ENCODE measurements around the gene RPL35.

Gene RPL35

GRCh38 chr9:124861342-124862229 is at the start of gene RPL35, which contains the start of gene ARPC5L:
TSS of gene RPL35 (minus strand) at chr9:124861957. CDS start at chr9:124861912, 45 bp downstream.
TSS of gene ARPC5L (plus strand) at chr9:124862130. CDS start at chr9:124869291, 7,161 bp downstream.
- peak within 1 kb of the TSS; percentile 80 for H3K4me3 ChIP-seq (ENCODE audit: low read depth, low read length)
- ChIA-PET CTCF (interaction anchor here (0.6 to 42.1 kb wide), 14 partner anchors 9 to 514 kb away, joined by 3 to 2098 read pairs (median 4); partner anchors contain the start of genes NR6A1, OLFML2A and WDR38), POLR2A (interaction anchor here (0.6 to 1.8 kb wide), 16 partner anchors 8 to 370 kb away, joined by 3 to 7 read pairs (median 4); partner anchors contain the start of genes NR6A1 and WDR38)
- TF ChIP-seq, protein P1, sequence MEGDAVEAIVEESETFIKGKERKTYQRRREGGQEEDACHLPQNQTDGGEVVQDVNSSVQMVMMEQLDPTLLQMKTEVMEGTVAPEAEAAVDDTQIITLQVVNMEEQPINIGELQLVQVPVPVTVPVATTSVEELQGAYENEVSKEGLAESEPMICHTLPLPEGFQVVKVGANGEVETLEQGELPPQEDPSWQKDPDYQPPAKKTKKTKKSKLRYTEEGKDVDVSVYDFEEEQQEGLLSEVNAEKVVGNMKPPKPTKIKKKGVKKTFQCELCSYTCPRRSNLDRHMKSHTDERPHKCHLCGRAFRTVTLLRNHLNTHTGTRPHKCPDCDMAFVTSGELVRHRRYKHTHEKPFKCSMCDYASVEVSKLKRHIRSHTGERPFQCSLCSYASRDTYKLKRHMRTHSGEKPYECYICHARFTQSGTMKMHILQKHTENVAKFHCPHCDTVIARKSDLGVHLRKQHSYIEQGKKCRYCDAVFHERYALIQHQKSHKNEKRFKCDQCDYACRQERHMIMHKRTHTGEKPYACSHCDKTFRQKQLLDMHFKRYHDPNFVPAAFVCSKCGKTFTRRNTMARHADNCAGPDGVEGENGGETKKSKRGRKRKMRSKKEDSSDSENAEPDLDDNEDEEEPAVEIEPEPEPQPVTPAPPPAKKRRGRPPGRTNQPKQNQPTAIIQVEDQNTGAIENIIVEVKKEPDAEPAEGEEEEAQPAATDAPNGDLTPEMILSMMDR (IDR thresholded peaks at IDR 0.05; ENCODE audit: insufficient read depth, low read length, missing control alignments): no peak
- no peak for DNase-seq (ENCODE audit: low read depth, low spot score)

GRCh38 chr9:124908098-124908497 is 46.3 kb upstream of the RPL35 start:
- TF ChIP-seq, protein P1 (IDR thresholded peaks at IDR 0.05; ENCODE audit: insufficient read depth, low read length, missing control alignments): no peak

GRCh38 chr9:124906966-124907365 is 45.2 kb upstream of the RPL35 start:
- CTCF ChIA-PET: no interaction called here
- TF ChIP-seq, protein P1 (IDR thresholded peaks at IDR 0.05; ENCODE audit: insufficient read depth, low read length, missing control alignments): no peak
- no peak overlapping the region for H3K4me3 ChIP-seq (ENCODE audit: low read depth, low read length)
- no peak for DNase-seq (ENCODE audit: low read depth, low spot score)
- POLR2A ChIA-PET: no interaction called here

More at GRCh38 chr9:124908098-124908497, 46.3 kb upstream of the RPL35 start:
- POLR2A ChIA-PET: no interaction called here
- no peak overlapping the region for H3K4me3 ChIP-seq (ENCODE audit: low read depth, low read length)
- no peak for DNase-seq (ENCODE audit: low read depth, low spot score)
- CTCF ChIA-PET: interaction anchor here (0.6 to 1.0 kb wide), 3 partner anchors 21 to 133 kb away, joined by 3 read pairs; no protein-coding TSS in a partner anchor

DNA sequence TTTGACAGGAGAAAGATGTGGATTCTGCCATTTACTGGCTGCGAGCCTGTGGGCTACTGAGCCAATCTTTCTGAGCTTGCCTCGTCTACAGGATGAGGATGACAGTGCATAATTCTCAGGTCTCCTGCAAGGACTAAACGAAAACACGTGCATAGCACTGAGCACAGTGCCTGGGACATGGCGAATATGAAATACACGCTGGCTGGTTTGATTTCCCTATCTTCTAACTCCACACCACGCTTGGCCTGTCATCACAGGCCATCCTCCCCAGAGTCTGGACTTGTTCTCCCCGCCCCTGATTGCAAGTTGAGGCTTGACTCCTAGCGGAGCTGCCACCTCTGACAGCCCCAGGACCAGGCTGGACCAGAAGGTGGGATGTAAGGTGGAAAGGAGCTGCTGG is 38.1 kb upstream of the RPL35 start:
- DNase-seq (ENCODE audit: low read depth, low spot score): no peak
- ChIA-PET POLR2A (no interaction called here), CTCF (interaction anchor here (1.2 to 4.2 kb wide), 2 partner anchors 9 to 127 kb away, joined by 3 to 29 read pairs; partner anchors contain the start of gene NR6A1)
- TF ChIP-seq, protein P1 (IDR thresholded peaks at IDR 0.05; ENCODE audit: insufficient read depth, low read length, missing control alignments): no peak
- no peak overlapping the region for H3K4me3 ChIP-seq (ENCODE audit: low read depth, low read length)

DNA sequence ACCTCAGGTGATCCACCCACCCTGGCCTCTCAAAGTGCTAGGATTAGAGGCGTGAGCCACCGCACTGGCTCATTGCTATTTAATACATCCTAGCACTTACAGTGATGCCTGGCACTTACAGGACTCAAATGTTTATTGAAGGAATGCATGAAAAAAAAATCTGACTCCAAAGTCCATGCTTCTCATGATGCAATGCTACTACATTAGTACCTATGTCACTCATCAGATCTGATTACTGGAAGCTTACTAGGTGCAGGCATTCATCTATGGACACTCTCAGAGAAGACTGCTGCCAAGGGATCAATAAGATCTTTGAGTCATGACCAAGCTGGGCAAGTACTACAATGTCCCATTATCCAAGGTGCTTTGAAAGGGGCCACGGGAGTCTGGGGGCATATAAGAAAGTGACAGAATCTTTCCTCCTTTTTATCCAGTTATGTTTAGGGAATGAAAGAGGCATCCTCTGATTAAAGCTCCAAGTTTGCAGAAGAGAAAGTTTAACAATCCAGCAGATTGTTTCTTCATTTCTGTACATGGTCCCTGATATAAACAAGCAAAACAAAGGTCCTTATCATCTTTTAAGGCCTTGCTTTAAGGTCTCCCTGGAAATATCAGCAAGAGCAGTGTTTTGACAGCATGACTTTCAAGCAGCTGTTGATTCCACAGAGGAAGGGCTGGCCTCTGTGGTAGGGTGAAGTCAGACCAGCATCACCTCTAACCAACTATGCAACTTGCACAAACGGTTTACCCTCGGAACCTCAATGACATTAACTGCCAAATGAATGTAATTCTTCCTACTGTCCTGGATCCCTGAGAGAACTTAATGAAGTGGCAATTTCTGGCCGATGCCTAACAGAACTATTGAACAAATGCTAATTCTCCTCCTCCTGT is 36.1 kb upstream of the RPL35 start:
- POLR2A ChIA-PET: no interaction called here
- H3K4me3 ChIP-seq (ENCODE audit: low read depth, low read length): no peak overlapping the region
- no peak for DNase-seq (ENCODE audit: low read depth, low spot score)
- TF ChIP-seq, protein P1 (IDR thresholded peaks at IDR 0.05; ENCODE audit: insufficient read depth, low read length, missing control alignments): no peak
- CTCF ChIA-PET: interaction anchor here (1.2 to 4.2 kb wide), 2 partner anchors 37 to 125 kb away, joined by 3 to 29 read pairs; partner anchors contain the start of gene NR6A1
